ENCODE results near the gene PPP1R36.

DNA sequence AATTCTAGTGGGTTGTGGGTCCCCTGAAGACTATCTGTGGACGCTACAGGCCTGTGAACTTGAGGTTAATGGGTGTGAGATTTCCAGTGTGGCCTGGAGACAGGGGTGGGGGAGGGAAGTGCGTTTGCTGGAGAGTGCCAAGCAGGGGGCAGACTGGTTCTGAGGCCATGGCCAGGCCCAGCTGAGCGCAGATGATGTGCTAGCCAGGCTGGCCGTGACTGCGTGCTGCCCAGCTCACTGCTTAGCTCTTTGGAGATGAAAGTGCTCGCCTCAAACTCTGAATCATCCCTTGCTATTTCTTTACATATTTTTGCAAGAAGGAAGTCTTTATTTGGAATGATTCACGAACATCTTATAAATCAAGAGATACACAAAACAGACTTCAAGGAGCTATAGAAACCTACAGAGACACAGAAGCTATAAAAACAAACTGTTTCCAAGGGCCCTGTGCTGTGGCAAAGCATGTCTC lies 79.2 kb downstream of the PPP1R36 start:
- TF ChIP-seq POLR2AphosphoS5 (IDR thresholded peaks at IDR 0.05; ENCODE audit: borderline replicate concordance, low read depth, low read length) = no peak
- no peak for TF ChIP-seq EZH2 (IDR thresholded peaks at IDR 0.05)
- TF ChIP-seq FOXP2 (optimal IDR thresholded peaks at IDR 0.05; ENCODE audit: control extremely low read depth, extremely low read length, insufficient read depth) = no peak

Data from SK-N-MC (cell line).